Measurements from ENCODE around the gene ATP6V1A.

DNA sequence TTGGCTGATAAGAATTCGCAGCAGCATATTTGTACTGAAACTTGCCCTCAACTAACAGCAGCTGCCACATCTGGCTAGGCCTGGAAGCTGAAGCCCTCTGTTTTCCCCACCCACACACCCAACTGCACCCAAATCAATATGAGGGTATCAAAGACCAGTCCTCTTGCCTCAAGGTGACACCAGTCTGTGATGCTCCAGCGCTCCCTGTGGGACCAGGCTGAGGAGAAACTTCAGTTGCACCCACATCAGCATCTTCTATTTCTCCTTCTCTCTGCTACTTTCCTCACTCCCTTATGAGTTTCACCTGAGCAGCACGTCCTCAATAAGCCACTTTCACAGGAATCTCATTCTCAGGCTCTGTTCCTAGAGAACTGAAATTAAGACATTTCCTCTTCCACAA lies 73.0 kb downstream of the ATP6V1A start:
- no peak for TF ChIP-seq EZH2 (IDR thresholded peaks at IDR 0.05; ENCODE audit: insufficient read depth, poor library complexity, severe bottlenecking)
- no peak for TF ChIP-seq EZH2phosphoT487 (IDR thresholded peaks at IDR 0.05; ENCODE audit: insufficient read depth, low read depth)

Data from GM23248 (cell line).